Lung (tissue), 12 donors: ENCODE results near the gene DNPEP. TPM values are rescaled to one million over a fixed set of nuclear protein-coding genes. Genes with fewer than 3 reads are reported as not detected.

Source experiments
- ATAC-seq: fragments of 200-7000 bp; cut with Tn5 transposase; one replicate; pipeline ENCODE4 v1.9.1; 2020; ENCODE audit warnings: moderate number of reproducible peaks; ENCODE audit not compliant: insufficient read depth, low FRiP score
- DNase-seq, 3 donors: peaks; one replicate each; pipeline ENCODE4 v3.0.0-alpha.2; 2013 to 2017
- H3K27ac ChIP-seq, 2 donors: one replicate each; pipeline ENCODE4 v1.5.1; 2013; ENCODE audit warnings: mild to moderate bottlenecking in 2 of 2, moderate library complexity in 2 of 2, control low read depth in 1 of 2, inconsistent platforms in 1 of 2, low read depth in 1 of 2, low read length in 1 of 2
- H3K27me3 ChIP-seq, 3 donors: one replicate each; pipeline ENCODE4 v1.5.1; 2013; ENCODE audit warnings: low read length in 2 of 3; ENCODE audit not compliant: control insufficient read depth in 3 of 3, insufficient read depth in 3 of 3
- H3K36me3 ChIP-seq, 4 donors: one replicate each; pipeline ENCODE4 v1.5.1; 2013; ENCODE audit warnings: low read length in 4 of 4, mild to moderate bottlenecking in 1 of 4, moderate library complexity in 1 of 4; ENCODE audit not compliant: control insufficient read depth in 4 of 4, insufficient read depth in 4 of 4
- H3K4me1 ChIP-seq, 5 donors: one replicate each; pipeline ENCODE4 v1.5.1; 2013; ENCODE audit warnings: low read length in 5 of 5, mild to moderate bottlenecking in 2 of 5, moderate library complexity in 1 of 5; ENCODE audit not compliant: control insufficient read depth in 5 of 5, insufficient read depth in 5 of 5
- H3K4me3 ChIP-seq: one replicate; pipeline ENCODE4 v1.5.1; 2013; ENCODE audit warnings: mild to moderate bottlenecking, control low read depth, moderate library complexity
- H3K9ac ChIP-seq, 2 donors: one replicate each; pipeline ENCODE4 v1.5.1; 2013; ENCODE audit warnings: low read length in 2 of 2, control low read depth in 1 of 2; ENCODE audit not compliant: insufficient read depth in 1 of 2
- H3K9me3 ChIP-seq, 4 donors: one replicate each; pipeline ENCODE4 v1.5.1; 2013; ENCODE audit warnings: low read length in 3 of 4, mild to moderate bottlenecking in 1 of 4, moderate library complexity in 1 of 4; ENCODE audit not compliant: control insufficient read depth in 4 of 4, insufficient read depth in 3 of 4
- CTCF ChIP-seq: IDR thresholded peaks from 2 replicates; pipeline ENCODE4 v1.5.1; 2012; ENCODE audit warnings: mild to moderate bottlenecking; ENCODE audit errors: control extremely low read depth, extremely low read depth
- WGBS, 2 donors: extraction: QIAGEN DNeasy Blood & Tissue Kit; methylation state at CpG; one replicate each; pipeline ENCODE4 v1.1.7; 2013; 5-methylcytosine and 5-hydroxymethylcytosine counted together
- polyA plus RNA-seq, 2 donors: library from polyadenylated mRNA; stranded (reverse); fragments of 200-250 nt; gene quantifications; one replicate each; pipeline ENCODE4 v1.2.1, GENCODE V29; 2013
- total RNA-seq, 2 donors: library from RNA; depleted of rRNA in 1 of 2; stranded (reverse); fragments of >200 nt in 1 of 2; gene quantifications; one replicate each; pipeline ENCODE4 v1.2.1, GENCODE V29; 2014 to 2021
- donor health status: control.
- donor health status: control.
- donor health status: Bipolar disorder and iron deficiency.
- donor health status: healthy.
- donor health status: DM: yes; HTN: yes; CAD: no.

Gene DNPEP
- total and polyA plus RNA-seq, 4 donors, result 73.7 to 89.7 (median 80.8) TPM

- peaks cover 0 to 19% (median 0%) of the 10 kb centered on the region in 3 donors for H3K27me3 ChIP-seq
These were observed 31.3 kb upstream of the DNPEP start for GRCh38 chr2:219419012-219419324.

GRCh38 chr2:219418155-219419011 lies 30.7 kb upstream of the DNPEP start, which contains the start of gene DES:
DES (plus strand) TSS chr2:219418377; CDS start chr2:219418463, 86 bp downstream.
- Histone ChIP-seq H3K27me3 (peaks cover 0 to 19% (median 0%) of the 10 kb centered on the region in 3 donors), H3K9me3 (no peaks in the 10 kb centered on the region), H3K9ac (no peak within 1 kb of the TSS), H3K36me3 (no peaks in the 10 kb centered on the region), H3K27ac (peak within 1 kb of the TSS in 1 of 2 donors; percentile 95), H3K4me1 (peaks cover 0 to 12% (median 9%) of the 10 kb centered on the region in 5 donors), H3K4me3 (peak within 1 kb of the TSS; percentile 5)
- ATAC-seq, result no peak
- whole genome bisulfite sequencing, 2 donors, result 8 to 10% methylated on average over 74 to 98 of the region's 98 CpGs
- peak; percentile 71 to 79 (median 78) for DNase-seq
- no peak for TF ChIP-seq CTCF

More at GRCh38 chr2:219419012-219419324, 31.3 kb upstream of the DNPEP start:
- WGBS, 2 donors, result 44 to 49% methylated on average over 11 to 12 of the region's 12 CpGs
- Histone ChIP-seq H3K9me3 (no peaks in the 10 kb centered on the region), H3K36me3 (no peaks in the 10 kb centered on the region), H3K27ac (peak overlapping the region in 1 of 2 donors; percentile 95), H3K4me3 (peak overlapping the region; percentile 5), H3K9ac (no peak overlapping the region), H3K4me1 (peaks cover 0 to 12% (median 9%) of the 10 kb centered on the region in 5 donors)
- TF ChIP-seq CTCF, result no peak
- DNase-seq (no peak), ATAC-seq (no peak)

GRCh38 chr2:219417374-219417773 lies 29.7 kb upstream of the DNPEP start:
- no peak for TF ChIP-seq CTCF
- Histone ChIP-seq H3K36me3 (no peaks in the 10 kb centered on the region), H3K27ac (peak overlapping the region in 1 of 2 donors; percentile 95), H3K4me1 (peaks cover 0 to 12% (median 9%) of the 10 kb centered on the region in 5 donors), H3K27me3 (peaks cover 0 to 19% (median 0%) of the 10 kb centered on the region in 3 donors), H3K9me3 (no peaks in the 10 kb centered on the region), H3K9ac (no peak overlapping the region), H3K4me3 (no peak overlapping the region)
- WGBS, 2 donors, result 69 to 80% methylated on average over 9 of the region's 9 CpGs
- ATAC-seq, result no peak
- peak in 1 of 3 donors; percentile 38 for DNase-seq
